IMR-90 (cell line): ENCODE results near the gene SLC52A3. TPM values are rescaled to one million over a fixed set of nuclear protein-coding genes. Genes with fewer than 3 reads are reported as not detected.

Source experiments
- ATAC-seq: fragments of 200-7000 bp; cut with Tn5 transposase; 2 replicates; pipeline ENCODE4 v1.9.1; 2020; ENCODE audit warnings: low read depth, mild to moderate bottlenecking, moderate library complexity
- BruUV-seq: library from RNA; stranded (reverse); fragments of 400-500 nt; replicated peaks from 2 replicates; lab custom pipeline; 2021; lab: Mats Ljungman, UMichigan
- CTCF ChIA-PET: fragments of 300-600 bp; formaldehyde crosslinking; extraction: SDS; loops from one replicate; lab custom pipeline; 2021; ENCODE audit warnings: antibody characterized with exemption; lab: Yijun Ruan, JAX
- POLR2A ChIA-PET: fragments of 300-600 bp; sonication (Branson Sonifier 250); formaldehyde crosslinking; loops from one replicate; lab custom pipeline; 2022; ENCODE audit warnings: antibody characterized with exemption; ENCODE audit not compliant: unreplicated experiment; lab: Charles Lee
- DNase-seq: peaks from one replicate; pipeline ENCODE4 v3.0.0; 2013
- H2AFZ ChIP-seq: replicated peaks from 2 replicates; pipeline ENCODE3; 2013; ENCODE audit warnings: low read length, mild to moderate bottlenecking; ENCODE audit not compliant: poor library complexity
- H2AK5ac ChIP-seq: 2 replicates; pipeline ENCODE4 v1.6.1; 2013; ENCODE audit warnings: low read depth, low read length, inconsistent platforms
- H2AK9ac ChIP-seq: replicated peaks from 2 replicates; pipeline ENCODE3; 2013; ENCODE audit warnings: mild to moderate bottlenecking, low read depth, low read length, moderate library complexity; ENCODE audit not compliant: poor library complexity
- H2BK120ac ChIP-seq: 2 replicates; pipeline ENCODE4 v1.6.1; 2013; ENCODE audit warnings: low read depth, low read length, inconsistent platforms
- H2BK15ac ChIP-seq: 3 replicates; pipeline ENCODE4 v1.6.1; 2013; ENCODE audit warnings: low read depth, low read length, inconsistent platforms
- H2BK20ac ChIP-seq: 2 replicates; pipeline ENCODE4 v1.6.1; 2013; ENCODE audit warnings: low read depth, mild to moderate bottlenecking, inconsistent platforms, low read length, moderate library complexity
- H2BK5ac ChIP-seq: 2 replicates; pipeline ENCODE4 v1.6.1; 2013; ENCODE audit warnings: mild to moderate bottlenecking, low read depth, low read length, inconsistent platforms; ENCODE audit not compliant: poor library complexity, severe bottlenecking
- H3K14ac ChIP-seq: replicated peaks from 2 replicates; pipeline ENCODE4 v1.6.1; 2013; ENCODE audit warnings: low read depth, low read length, inconsistent platforms
- H3K18ac ChIP-seq: 2 replicates; pipeline ENCODE4 v1.6.1; 2013; ENCODE audit warnings: low read depth, low read length, control low read depth
- H3K23ac ChIP-seq: 2 replicates; pipeline ENCODE4 v1.6.1; 2013; ENCODE audit warnings: low read depth, low read length, inconsistent platforms
- H3K27ac ChIP-seq: 2 replicates; pipeline ENCODE4 v1.5.1; 2013; ENCODE audit warnings: mild to moderate bottlenecking, control low read depth, low read length; ENCODE audit not compliant: insufficient read depth
- H3K27me3 ChIP-seq: 2 replicates; pipeline ENCODE4 v1.6.1; 2013; ENCODE audit warnings: low read length; ENCODE audit not compliant: control insufficient read depth, insufficient read depth
- H3K36me3 ChIP-seq: 2 replicates; pipeline ENCODE4 v1.6.1; 2013; ENCODE audit warnings: low read length, mixed read lengths; ENCODE audit not compliant: control insufficient read depth, insufficient read depth
- H3K4ac ChIP-seq: 2 replicates; pipeline ENCODE4 v1.6.1; 2013; ENCODE audit warnings: low read depth, low read length, inconsistent platforms
- H3K4me1 ChIP-seq: 2 replicates; pipeline ENCODE4 v1.6.1; 2013; ENCODE audit warnings: low read length, mixed read lengths; ENCODE audit not compliant: control insufficient read depth, insufficient read depth
- H3K4me2 ChIP-seq: 2 replicates; pipeline ENCODE4 v1.6.1; 2013; ENCODE audit warnings: low read depth, mild to moderate bottlenecking, control low read depth, low read length, moderate library complexity
- H3K4me3 ChIP-seq: 2 replicates; pipeline ENCODE4 v1.5.1; 2013; ENCODE audit warnings: low read depth, mild to moderate bottlenecking, control low read depth, low read length, moderate library complexity; ENCODE audit not compliant: insufficient read depth
- H3K56ac ChIP-seq: 2 replicates; pipeline ENCODE4 v1.6.1; 2013; ENCODE audit warnings: low read length, inconsistent platforms; ENCODE audit not compliant: insufficient read depth; ENCODE audit errors: extremely low read depth
- H3K79me1 ChIP-seq, 2 experiments: 2 replicates each; pipeline ENCODE4 v1.6.1; 2013; ENCODE audit warnings: low read length in 2 of 2, inconsistent platforms in 1 of 2, low read depth in 1 of 2
- H3K9ac ChIP-seq: 2 replicates; pipeline ENCODE4 v1.6.1; 2013; ENCODE audit warnings: low read depth, low read length, control low read depth
- H3K9me1 ChIP-seq: 2 replicates; pipeline ENCODE4 v1.6.1; 2013; ENCODE audit warnings: low read length, inconsistent platforms; ENCODE audit not compliant: insufficient read depth
- H3K9me3 ChIP-seq: 2 replicates; pipeline ENCODE4 v1.6.1; 2013; ENCODE audit warnings: low read length; ENCODE audit not compliant: control insufficient read depth, insufficient read depth
- H4K20me1 ChIP-seq: 2 replicates; pipeline ENCODE4 v1.6.1; 2013; ENCODE audit warnings: low read length, inconsistent platforms; ENCODE audit not compliant: insufficient read depth
- H4K5ac ChIP-seq: 2 replicates; pipeline ENCODE4 v1.6.1; 2013; ENCODE audit warnings: mild to moderate bottlenecking, low read depth, low read length, control low read depth
- H4K8ac ChIP-seq, 2 experiments: 2 replicates each; pipeline ENCODE4 v1.6.1; 2013; ENCODE audit warnings: low read depth in 2 of 2, low read length in 2 of 2, control low read depth in 1 of 2, inconsistent platforms in 1 of 2
- H4K91ac ChIP-seq: 2 replicates; pipeline ENCODE4 v1.6.1; 2013; ENCODE audit warnings: low read depth, low read length, inconsistent platforms; ENCODE audit not compliant: insufficient read depth
- BHLHE40 ChIP-seq: fragments of 150-350 bp; IDR thresholded peaks from 2 replicates; pipeline ENCODE4 v1.6.1; 2016; ENCODE audit warnings: mild to moderate bottlenecking, low read depth, low read length
- CEBPB ChIP-seq: IDR thresholded peaks from 2 replicates; pipeline ENCODE4 v1.6.1; 2012; ENCODE audit warnings: low read depth, low read length, improper control_type of control experiment
- CTCF ChIP-seq: conservative IDR thresholded peaks from 2 replicates; pipeline ENCODE4 v1.5.1; 2012; ENCODE audit warnings: mild to moderate bottlenecking, low read depth, low read length, improper control_type of control experiment
- ELK1 ChIP-seq: fragments of 150-350 bp; IDR thresholded peaks from 2 replicates; pipeline ENCODE4 v1.6.1; 2016; ENCODE audit warnings: low read depth, mild to moderate bottlenecking, low read length, moderate library complexity, borderline replicate concordance
- FOS ChIP-seq: fragments of 150-350 bp; IDR thresholded peaks from 2 replicates; pipeline ENCODE4 v1.6.1; 2016; ENCODE audit warnings: low read depth, low read length
- MAFK ChIP-seq: IDR thresholded peaks from 2 replicates; pipeline ENCODE4 v1.6.1; 2012; ENCODE audit warnings: low read depth, low read length, improper control_type of control experiment
- MAZ ChIP-seq: IDR thresholded peaks from 2 replicates; pipeline ENCODE4 v1.6.1; 2012; ENCODE audit warnings: low read depth, mild to moderate bottlenecking, low read length, improper control_type of control experiment, moderate library complexity, borderline replicate concordance
- MXI1 ChIP-seq: IDR thresholded peaks from 2 replicates; pipeline ENCODE4 v1.6.1; 2012; ENCODE audit warnings: low read depth, mild to moderate bottlenecking, low read length, moderate library complexity, borderline replicate concordance
- NFE2L2 ChIP-seq: fragments of 150-350 bp; IDR thresholded peaks from 2 replicates; pipeline ENCODE4 v1.6.1; 2016; ENCODE audit warnings: low read depth, mild to moderate bottlenecking, low read length
- POLR2A ChIP-seq: IDR thresholded peaks from 2 replicates; pipeline ENCODE4 v1.6.1; 2012; ENCODE audit warnings: mild to moderate bottlenecking, low read depth, low read length
- RAD21 ChIP-seq: IDR thresholded peaks from 2 replicates; pipeline ENCODE4 v1.6.1; 2012; ENCODE audit warnings: low read length, improper control_type of control experiment
- SMC3 ChIP-seq: fragments of 150-350 bp; IDR thresholded peaks from 2 replicates; pipeline ENCODE4 v1.6.1; 2016; ENCODE audit warnings: low read depth, mild to moderate bottlenecking, antibody characterized with exemption, low read length, moderate library complexity
- USF2 ChIP-seq: fragments of 150-350 bp; IDR thresholded peaks from 2 replicates; pipeline ENCODE4 v1.6.1; 2017; ENCODE audit warnings: mild to moderate bottlenecking, antibody characterized with exemption, low read length, low read depth
- WGBS, 2 experiments: methylation state at CpG; one replicate each; pipeline versions ENCODE4 v1.1.5 to v1.1.7; 2013; ENCODE audit warnings: missing lambda C conversion rate in 2 of 2; ENCODE audit not compliant: insufficient read length in 1 of 2; ENCODE audit errors: extremely low coverage in 2 of 2; 5-methylcytosine and 5-hydroxymethylcytosine counted together
- dilution Hi-C: fragments of 300-500 bp; cut with HindIII; formaldehyde crosslinking; loops from one replicate; pipeline ENCODE4 v1.14.3; 2018; ENCODE audit warnings: low sequenced_read_pairs; ENCODE audit not compliant: unreplicated experiment
- in situ Hi-C: fragments of 300-500 bp; cut with MboI; formaldehyde crosslinking; loops from 3 replicates; pipeline ENCODE4 v1.14.3; 2019; ENCODE audit warnings: low sequenced_read_pairs, inconsistent platforms, mixed read lengths
- intact Hi-C: fragments of 100-400 bp; cut with micrococcal nuclease; formaldehyde crosslinking; loops from 2 replicates; pipeline ENCODE4 v1.10.0; 2022
- polyA plus RNA-seq, 3 experiments: library from polyadenylated mRNA; depleted of rRNA; stranded (reverse); fragments of >200 nt; gene quantifications; 2 replicates each; pipeline ENCODE4 v1.2.3, GENCODE V29; 2012; ENCODE audit warnings: low replicate concordance in 1 of 3
- total RNA-seq: library from RNA; depleted of rRNA; stranded (reverse); fragments of >200 nt; gene quantifications from 2 replicates; pipeline ENCODE4 v1.2.3, GENCODE V29; 2012

Gene SLC52A3
- total and polyA plus RNA-seq, 2 of the 4 experiments (the other 2 are of a cell fraction) = not detected

GRCh38 chr20:791056-791455 is 22.8 kb upstream of the SLC52A3 start:
- CTCF ChIA-PET = no interaction called here
- WGBS, 2 experiments = no CpG with 5 or more reads among the region's 2 CpGs

More at GRCh38 chr20:791056-791455, 22.8 kb upstream of the SLC52A3 start:
- TF ChIP-seq CTCF (no peak), BHLHE40 (no peak), MAFK (no peak), RAD21 (no peak), MAZ (no peak), FOS (no peak), NFE2L2 (no peak), POLR2A (no peak), USF2 (no peak), ELK1 (no peak), CEBPB (no peak), SMC3 (no peak), MXI1 (no peak)
- no peak overlapping the region for H4K91ac ChIP-seq
- H3K79me1 ChIP-seq = no peaks in the 10 kb centered on the region
- no peak overlapping the region for H3K4me2 ChIP-seq
- no peak overlapping the region for H3K27ac ChIP-seq
- H2AK5ac ChIP-seq = no peak overlapping the region
- H4K20me1 ChIP-seq = no peaks in the 10 kb centered on the region
- no peak overlapping the region for H2BK5ac ChIP-seq
- no peaks in the 10 kb centered on the region for H3K9me3 ChIP-seq
- no peak overlapping the region for H3K18ac ChIP-seq
- intact Hi-C loops = no loop called here
- no peak overlapping the region for H3K56ac ChIP-seq
- no peak overlapping the region for H2AFZ ChIP-seq
- H2BK20ac ChIP-seq = no peak overlapping the region
- H3K4me3 ChIP-seq = no peak overlapping the region
- ATAC-seq (no peak), DNase-seq (no peak)
- no peaks in the 10 kb centered on the region for H3K4me1 ChIP-seq
- POLR2A ChIA-PET = no interaction called here
- no peak overlapping the region for H4K8ac ChIP-seq
- H2BK15ac ChIP-seq = no peak overlapping the region
- H2AK9ac ChIP-seq = no peak overlapping the region
- H3K9me1 ChIP-seq = no peaks in the 10 kb centered on the region
- peaks cover 1% of the 10 kb centered on the region; the same call in 1 of the 2 replicates for H3K27me3 ChIP-seq
- no TSS peak for BruUV-seq
- H3K36me3 ChIP-seq = no peaks in the 10 kb centered on the region
- H2BK120ac ChIP-seq = no peak overlapping the region
- no peak overlapping the region for H3K14ac ChIP-seq
- H4K5ac ChIP-seq = no peak overlapping the region
- H3K4ac ChIP-seq = no peak overlapping the region
- H3K23ac ChIP-seq = no peak overlapping the region
- dilution Hi-C loops = no loop called here
- in situ Hi-C loops = no loop called here
- no peak overlapping the region for H3K9ac ChIP-seq
